ENCODE data around the gene COA1.

DNA sequence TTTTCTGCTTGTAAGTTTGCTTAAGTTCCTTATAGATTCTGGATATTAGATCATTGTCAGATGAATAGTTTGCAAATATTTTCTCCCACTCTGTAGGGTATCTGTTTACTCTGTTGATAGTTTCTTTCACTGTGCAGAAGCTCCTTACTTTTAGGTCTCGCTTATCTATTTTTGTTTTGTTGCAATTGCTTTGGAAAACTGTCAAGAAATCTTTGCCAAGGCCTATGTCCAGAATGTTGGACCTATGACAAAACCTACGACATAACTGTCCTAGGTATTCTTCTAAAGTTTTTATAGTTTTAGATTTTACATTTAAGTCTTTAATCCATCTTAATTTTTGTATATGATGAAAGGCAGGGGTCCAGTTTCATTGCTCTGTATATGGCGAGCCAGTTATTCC lies 27.4 kb downstream of the COA1 start:
- TF ChIP-seq POLR2A (IDR thresholded peaks at IDR 0.05): no peak
- TF ChIP-seq CTCF (IDR thresholded peaks at IDR 0.05): no peak
